DMS153 treated with DMSO at 0.1 percent for 48 hours (cell line): ENCODE data around the gene HTR3D.
"Not testable (repeated sequence)": the region's sequence is repeated elsewhere in the genome, so short reads cannot be mapped to it uniquely, and the experiment has no call there.

Source experiments
- DNase-seq: peaks from one replicate; lab custom pipeline; 2025; ENCODE audit not compliant: unreplicated experiment; lab: John Stamatoyannopoulos, UW

HTR3D gene

GRCh38 chr3:184067573-184068055, 36.1 kb downstream of the HTR3D start:
- DNase-seq = no peak

- no peak for DNase-seq
Observed at GRCh38 chr3:184068344-184068743, 36.8 kb downstream of the HTR3D start.

- not testable (repeated sequence) for DNase-seq
Observed at GRCh38 chr3:184071142-184071541, 39.6 kb downstream of the HTR3D start.

GRCh38 chr3:184073621-184074020, 42.1 kb downstream of the HTR3D start:
- DNase-seq = no peak

GRCh38 chr3:184075901-184076300, 44.4 kb downstream of the HTR3D start:
- DNase-seq = no peak

GRCh38 chr3:184077881-184078280, 46.3 kb downstream of the HTR3D start:
- DNase-seq = no peak

- DNase-seq = no peak
Observed at GRCh38 chr3:184078851-184079250, 47.3 kb downstream of the HTR3D start.

GRCh38 chr3:184081116-184081830, 49.7 kb downstream of the HTR3D start:
- DNase-seq = no peak

- no peak for DNase-seq
Observed at GRCh38 chr3:184082034-184082433, 50.5 kb downstream of the HTR3D start.

GRCh38 chr3:184082465-184082864, 50.9 kb downstream of the HTR3D start:
- no peak for DNase-seq

- no peak for DNase-seq
Observed at GRCh38 chr3:184085389-184085852, 53.9 kb downstream of the HTR3D start.
